ENCODE data around the gene ARHGEF26.

DNA sequence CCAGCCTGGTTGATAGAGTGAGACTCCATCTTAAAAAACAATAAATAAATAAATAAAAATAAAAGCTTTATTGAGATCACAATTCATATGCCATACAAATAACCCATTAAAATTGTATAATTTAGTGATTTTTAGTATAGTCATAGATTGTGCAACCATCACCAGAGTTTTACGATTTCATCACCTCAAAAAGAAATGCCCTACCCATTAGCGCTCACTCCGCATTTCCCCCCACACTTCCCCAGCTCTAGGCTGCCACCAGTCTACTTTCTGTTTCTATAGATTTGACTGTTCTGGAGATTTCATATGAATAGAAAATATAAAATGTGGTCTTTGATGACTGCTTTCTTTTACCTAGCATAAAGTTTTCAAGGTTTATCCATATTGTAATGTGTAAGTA lies 57.0 kb downstream of the ARHGEF26 start:
- TF ChIP-seq SP1 (IDR thresholded peaks at IDR 0.05; ENCODE audit: low read depth) (no peak), ZNF274 (IDR thresholded peaks at IDR 0.05; ENCODE audit: low read depth, low read length) (no peak), ZFX (IDR thresholded peaks at IDR 0.05) (no peak), TCF7L2 (IDR thresholded peaks at IDR 0.05; ENCODE audit: borderline replicate concordance, extremely low read depth, insufficient read depth, insufficient read length) (no peak), CEBPB (IDR thresholded peaks at IDR 0.05; ENCODE audit: low read depth) (no peak), POLR2A (IDR thresholded peaks at IDR 0.05; ENCODE audit: borderline replicate concordance, extremely low read depth, insufficient read depth, insufficient read length) (no peak)
- TF ChIP-seq, protein P1, sequence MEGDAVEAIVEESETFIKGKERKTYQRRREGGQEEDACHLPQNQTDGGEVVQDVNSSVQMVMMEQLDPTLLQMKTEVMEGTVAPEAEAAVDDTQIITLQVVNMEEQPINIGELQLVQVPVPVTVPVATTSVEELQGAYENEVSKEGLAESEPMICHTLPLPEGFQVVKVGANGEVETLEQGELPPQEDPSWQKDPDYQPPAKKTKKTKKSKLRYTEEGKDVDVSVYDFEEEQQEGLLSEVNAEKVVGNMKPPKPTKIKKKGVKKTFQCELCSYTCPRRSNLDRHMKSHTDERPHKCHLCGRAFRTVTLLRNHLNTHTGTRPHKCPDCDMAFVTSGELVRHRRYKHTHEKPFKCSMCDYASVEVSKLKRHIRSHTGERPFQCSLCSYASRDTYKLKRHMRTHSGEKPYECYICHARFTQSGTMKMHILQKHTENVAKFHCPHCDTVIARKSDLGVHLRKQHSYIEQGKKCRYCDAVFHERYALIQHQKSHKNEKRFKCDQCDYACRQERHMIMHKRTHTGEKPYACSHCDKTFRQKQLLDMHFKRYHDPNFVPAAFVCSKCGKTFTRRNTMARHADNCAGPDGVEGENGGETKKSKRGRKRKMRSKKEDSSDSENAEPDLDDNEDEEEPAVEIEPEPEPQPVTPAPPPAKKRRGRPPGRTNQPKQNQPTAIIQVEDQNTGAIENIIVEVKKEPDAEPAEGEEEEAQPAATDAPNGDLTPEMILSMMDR (IDR thresholded peaks at IDR 0.05 in 2 of 3, conservative IDR thresholded peaks at IDR 0.05 in 1 of 3; ENCODE audit: borderline replicate concordance in 1 of 3, insufficient read depth in 1 of 3, low read depth in 2 of 3, low read length in 2 of 3): no peak

Data from HCT116 (cell line).